WI38 (cell line): ENCODE results near the gene TMEM134.
A peak's percentile ranks its signal among the peaks of the same experiment; 100 is the strongest.

Experiments
- H3K4me3 ChIP-seq: 2 replicates; pipeline ENCODE4 v1.5.1; 2011; ENCODE audit warnings: low read depth, mild to moderate bottlenecking, control low read depth, low read length
- TF ChIP-seq, protein P1 (sequence below): IDR thresholded peaks from 2 replicates; pipeline ENCODE4 v1.5.1; 2012; ENCODE audit warnings: low read depth, mild to moderate bottlenecking, control low read depth, low read length

The TMEM134 gene

DNA sequence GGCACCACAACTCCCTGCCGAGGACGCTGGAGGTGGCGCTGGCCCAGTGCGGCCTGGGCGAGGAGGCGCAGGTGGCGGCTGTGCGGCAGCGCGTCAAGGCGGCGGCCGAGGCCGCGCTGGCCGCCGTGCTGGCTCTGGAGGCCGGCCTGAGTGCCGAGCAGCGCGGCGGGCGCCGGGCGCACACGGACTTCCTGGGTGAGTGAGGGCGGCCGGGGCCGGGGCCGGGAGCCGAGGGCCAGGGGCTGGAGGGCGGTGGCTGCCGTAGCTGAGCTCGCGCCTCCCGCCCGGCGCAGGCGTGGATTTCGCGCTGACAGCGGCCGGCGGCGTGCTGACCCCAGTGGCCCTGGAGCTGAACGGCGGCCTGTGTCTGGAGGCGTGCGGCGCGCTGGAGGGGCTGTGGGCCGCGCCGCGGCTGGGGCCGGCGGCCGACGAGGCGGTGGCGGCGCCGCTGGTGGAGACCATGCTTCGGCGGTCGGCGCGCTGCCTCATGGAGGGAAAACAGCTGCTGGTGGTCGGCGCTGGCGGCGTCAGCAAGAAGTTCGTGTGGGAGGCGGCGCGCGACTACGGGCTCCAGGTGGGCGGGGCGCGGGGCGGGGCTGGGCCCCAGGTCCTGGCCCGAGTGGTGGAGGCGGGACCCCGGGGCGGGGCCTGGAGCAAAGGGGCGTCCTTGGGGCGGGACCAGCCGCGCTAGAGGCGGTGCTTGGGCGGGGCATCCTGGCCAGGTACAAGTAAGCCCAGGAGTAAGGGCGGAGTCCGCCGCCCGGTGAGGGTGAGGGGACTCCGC lies 48.2 kb downstream of the TMEM134 start:
- TF ChIP-seq, protein P1, sequence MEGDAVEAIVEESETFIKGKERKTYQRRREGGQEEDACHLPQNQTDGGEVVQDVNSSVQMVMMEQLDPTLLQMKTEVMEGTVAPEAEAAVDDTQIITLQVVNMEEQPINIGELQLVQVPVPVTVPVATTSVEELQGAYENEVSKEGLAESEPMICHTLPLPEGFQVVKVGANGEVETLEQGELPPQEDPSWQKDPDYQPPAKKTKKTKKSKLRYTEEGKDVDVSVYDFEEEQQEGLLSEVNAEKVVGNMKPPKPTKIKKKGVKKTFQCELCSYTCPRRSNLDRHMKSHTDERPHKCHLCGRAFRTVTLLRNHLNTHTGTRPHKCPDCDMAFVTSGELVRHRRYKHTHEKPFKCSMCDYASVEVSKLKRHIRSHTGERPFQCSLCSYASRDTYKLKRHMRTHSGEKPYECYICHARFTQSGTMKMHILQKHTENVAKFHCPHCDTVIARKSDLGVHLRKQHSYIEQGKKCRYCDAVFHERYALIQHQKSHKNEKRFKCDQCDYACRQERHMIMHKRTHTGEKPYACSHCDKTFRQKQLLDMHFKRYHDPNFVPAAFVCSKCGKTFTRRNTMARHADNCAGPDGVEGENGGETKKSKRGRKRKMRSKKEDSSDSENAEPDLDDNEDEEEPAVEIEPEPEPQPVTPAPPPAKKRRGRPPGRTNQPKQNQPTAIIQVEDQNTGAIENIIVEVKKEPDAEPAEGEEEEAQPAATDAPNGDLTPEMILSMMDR, result no peak
- peak overlapping the region; percentile 43 for H3K4me3 ChIP-seq

DNA sequence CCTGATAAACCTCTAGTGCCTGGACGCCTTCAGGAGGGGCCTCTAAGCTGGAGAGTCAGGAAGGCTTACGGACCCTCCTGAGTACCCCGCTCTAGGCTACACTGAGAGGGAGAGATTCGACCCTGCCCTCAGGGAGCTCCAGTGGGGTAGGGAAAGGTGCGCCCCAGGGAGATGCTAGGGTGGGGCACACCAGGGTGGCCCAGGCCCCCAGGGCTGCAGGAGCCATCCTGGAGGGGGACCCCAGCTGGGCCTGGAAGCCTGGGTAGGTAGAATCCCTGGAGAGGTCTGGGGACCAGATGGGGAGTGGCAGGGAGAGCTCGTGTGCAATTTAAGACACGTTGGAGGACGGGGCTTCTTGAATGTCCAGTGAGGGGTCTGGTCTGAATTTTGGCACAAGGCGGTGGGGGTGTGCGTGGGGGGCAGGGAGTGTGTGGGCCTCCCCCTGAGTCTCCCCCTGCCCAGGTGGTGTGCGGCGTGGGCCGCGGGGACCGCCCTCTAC lies 48.9 kb downstream of the TMEM134 start:
- H3K4me3 ChIP-seq, result peak overlapping the region; percentile 43
- TF ChIP-seq, protein P1, result no peak

GRCh38 chr11:67419325-67420049 lies 49.6 kb downstream of the TMEM134 start:
- H3K4me3 ChIP-seq, result no peak overlapping the region
- TF ChIP-seq, protein P1, result no peak

DNA sequence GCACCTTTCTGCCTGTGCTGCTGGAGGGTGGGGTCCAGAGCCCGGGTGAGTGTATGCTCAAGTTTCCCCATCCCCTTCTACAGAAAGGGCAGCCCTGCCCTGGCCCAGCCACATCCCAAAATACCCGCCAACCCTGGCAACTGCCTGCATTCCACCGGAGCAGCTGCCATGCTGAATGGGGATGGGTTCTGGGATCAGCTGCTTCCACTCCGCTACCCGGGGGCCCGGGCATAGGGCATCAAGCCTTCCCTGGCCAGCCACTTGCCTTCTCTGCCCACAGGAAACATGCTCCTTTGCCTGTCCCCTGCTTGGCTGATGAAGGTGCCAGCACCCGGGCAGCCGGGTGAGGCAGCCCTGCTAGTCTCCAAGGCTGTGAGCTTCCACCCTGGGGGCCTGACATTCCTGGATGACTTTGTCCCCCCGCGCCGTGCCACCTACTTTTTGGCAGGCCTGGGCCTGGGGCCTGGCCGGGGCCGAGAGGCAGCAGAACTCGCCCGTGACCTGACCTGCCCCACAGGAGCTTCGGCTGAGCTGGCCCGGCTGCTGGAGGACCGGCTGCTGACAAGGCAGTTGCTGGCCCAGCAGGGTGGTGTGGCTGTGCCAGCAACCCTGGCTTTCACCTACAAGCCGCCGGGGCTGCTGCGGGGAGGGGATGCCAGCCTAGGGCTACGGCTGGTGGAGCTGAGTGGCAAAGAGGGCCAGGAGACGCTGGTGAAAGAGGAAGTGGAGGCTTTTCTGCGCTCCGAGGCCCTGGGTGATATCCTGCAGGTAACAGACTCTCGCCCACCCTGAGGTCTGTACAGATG lies 50.4 kb downstream of the TMEM134 start:
- TF ChIP-seq, protein P1, result no peak
- H3K4me3 ChIP-seq, result no peak overlapping the region

- H3K4me3 ChIP-seq, result no peak overlapping the region
These were observed 51.6 kb downstream of the TMEM134 start for GRCh38 chr11:67417425-67417824.

DNA sequence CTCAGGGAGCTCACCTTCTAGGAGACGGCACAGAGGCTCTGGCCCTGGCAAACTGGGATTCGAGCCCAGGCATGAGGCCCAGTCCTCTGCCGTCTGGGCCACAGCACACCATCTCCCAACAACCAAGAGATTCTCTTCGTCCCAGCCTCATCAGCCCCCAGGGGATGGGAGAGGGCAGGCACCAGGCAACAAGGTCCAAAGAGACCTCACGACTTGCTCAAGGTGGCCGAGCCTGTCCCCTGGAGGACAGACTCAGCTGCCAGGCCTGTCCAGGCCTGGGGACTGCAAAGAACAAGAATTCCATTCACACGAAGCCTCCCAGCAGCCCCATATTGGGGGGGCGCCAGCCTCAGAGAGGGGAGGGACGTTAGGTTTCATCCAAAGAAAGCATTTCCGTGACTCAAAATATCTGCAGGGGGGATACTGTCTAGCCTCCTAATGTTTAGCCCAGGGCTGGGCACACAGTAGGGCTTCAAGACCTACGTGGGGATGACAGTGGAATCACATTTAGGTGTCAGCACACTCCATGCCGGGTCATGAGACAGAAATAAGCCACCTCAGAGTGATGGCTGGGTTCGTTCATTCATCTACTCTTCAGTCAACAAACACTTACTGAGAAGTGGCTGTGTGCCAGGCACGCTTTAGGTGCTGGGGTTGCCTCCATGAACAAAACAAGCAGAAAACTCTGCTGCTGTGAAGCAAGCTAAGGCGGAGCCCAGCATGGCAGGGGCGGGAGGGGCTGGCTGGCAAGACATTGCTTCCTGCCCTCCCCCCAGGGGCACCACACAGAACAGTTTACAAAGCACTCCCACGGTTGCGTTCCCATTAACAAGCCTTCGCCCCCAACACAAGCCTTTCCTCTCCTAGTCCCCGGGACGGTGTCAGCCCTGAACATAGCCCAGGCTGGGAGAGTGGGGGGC lies 52.4 kb downstream of the TMEM134 start:
- TF ChIP-seq, protein P1, result no peak
- no peak overlapping the region for H3K4me3 ChIP-seq

More at GRCh38 chr11:67417425-67417824, 51.6 kb downstream of the TMEM134 start:
- TF ChIP-seq, protein P1, result no peak
